Glomerular visceral epithelial cell (primary cell): ENCODE data around the gene DDIT3.

ENCODE experiments used
- DNase-seq: peaks from one replicate; pipeline ENCODE4 v3.0.0-alpha.2; 2016; ENCODE audit errors: extremely low spot score

The DDIT3 gene

GRCh38 chr12:57467915-57468314 lies 52.4 kb downstream of the DDIT3 start:
- no peak for DNase-seq

DNA sequence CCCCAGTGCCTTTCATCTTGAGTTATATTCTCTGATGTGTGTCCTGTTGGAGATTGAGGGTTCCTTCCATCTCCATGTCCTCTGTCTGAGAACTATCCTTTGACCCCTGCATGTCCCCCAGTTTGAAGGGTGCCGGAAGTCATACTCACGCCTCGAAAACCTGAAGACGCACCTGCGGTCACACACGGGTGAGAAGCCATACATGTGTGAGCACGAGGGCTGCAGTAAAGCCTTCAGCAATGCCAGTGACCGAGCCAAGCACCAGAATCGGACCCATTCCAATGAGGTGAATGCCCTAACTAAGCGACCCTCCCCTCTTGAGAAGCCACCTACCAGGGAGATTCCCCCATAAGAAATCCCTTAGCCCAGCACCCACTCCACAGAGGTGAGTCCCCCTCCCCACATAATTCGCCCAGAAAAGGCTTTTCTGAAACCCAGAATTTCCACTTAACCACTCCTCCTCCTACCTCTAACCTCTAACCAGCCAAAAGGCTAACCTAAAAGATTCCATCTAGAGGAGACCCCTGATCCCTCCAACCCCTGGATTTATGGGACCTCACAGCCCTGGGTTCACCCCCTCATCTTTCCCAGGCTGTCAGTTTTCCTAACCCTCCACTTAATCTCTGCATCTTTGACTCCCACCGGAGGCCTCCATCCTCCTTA lies 53.0 kb downstream of the DDIT3 start:
- DNase-seq: no peak
